HFFc6 (cell line): Measurements from ENCODE around the gene GCA. TPM values are rescaled to one million over a fixed set of nuclear protein-coding genes. Genes with fewer than 3 reads are reported as not detected.

Experiments
- DNase-seq: peaks from one replicate; pipeline ENCODE4 v3.0.0-alpha.2; 2018
- H3K27ac Mint-ChIP-seq: 2 replicates; pipeline ENCODE4 v1.8.0; 2020; ENCODE audit warnings: mild to moderate bottlenecking, mixed read lengths
- H3K27me3 Mint-ChIP-seq: 2 replicates; pipeline ENCODE4 v1.8.0; 2021; ENCODE audit warnings: mild to moderate bottlenecking, moderate library complexity, mixed read lengths; ENCODE audit not compliant: insufficient read depth
- H3K36me3 Mint-ChIP-seq: 2 replicates; pipeline ENCODE4 v1.8.0; 2021; ENCODE audit warnings: low read depth, mixed read lengths
- H3K4me1 Mint-ChIP-seq: 2 replicates; pipeline ENCODE4 v1.8.0; 2020; ENCODE audit warnings: low read depth, mixed read lengths
- H3K4me3 Mint-ChIP-seq: 2 replicates; pipeline ENCODE4 v1.8.0; 2020; ENCODE audit warnings: mild to moderate bottlenecking, moderate library complexity, mixed read lengths
- H3K9me3 Mint-ChIP-seq: 2 replicates; pipeline ENCODE4 v1.8.0; 2020; ENCODE audit warnings: mild to moderate bottlenecking, mixed read lengths
- CTCF ChIP-seq: fragments of 200-600 bp; sonication (generic); IDR thresholded peaks from 2 replicates; pipeline ENCODE4 v1.5.0; 2021; ENCODE audit warnings: antibody characterized with exemption, mild to moderate bottlenecking
- total RNA-seq, 6 experiments: library from RNA; stranded (reverse); fragmentation: NEBNext Ultra II Directional; extraction: Animal tissue kit (Norgen Biotek cat#: 25700); gene quantifications; 2 replicates in 1 of 6; 3 replicates in 5 of 6; pipeline ENCODE4 v1.2.3, GENCODE V29; 2021

GCA gene
- total RNA-seq, 6 experiments from 2014 or later: 0.20 to 0.29 (median 0.28) TPM; not detected in 2

GRCh38 chr2:162370931-162371330, 27.0 kb downstream of the GCA start:
- H3K27me3 Mint-ChIP-seq: no peaks in the 10 kb centered on the region
- TF ChIP-seq CTCF: no peak
- no peaks in the 10 kb centered on the region for H3K9me3 Mint-ChIP-seq
- no peak for DNase-seq
- no peaks in the 10 kb centered on the region for H3K36me3 Mint-ChIP-seq
- no peaks in the 10 kb centered on the region for H3K4me1 Mint-ChIP-seq
- no peak overlapping the region for H3K4me3 Mint-ChIP-seq
- H3K27ac Mint-ChIP-seq: no peak overlapping the region

- Mint-ChIP-seq H3K9me3 (no peaks in the 10 kb centered on the region), H3K27me3 (no peaks in the 10 kb centered on the region), H3K27ac (no peak overlapping the region), H3K36me3 (no peaks in the 10 kb centered on the region), H3K4me1 (no peaks in the 10 kb centered on the region), H3K4me3 (no peak overlapping the region)
- TF ChIP-seq CTCF: no peak
- DNase-seq: no peak
Observed at GRCh38 chr2:162372818-162373217, 28.9 kb downstream of the GCA start.

- TF ChIP-seq CTCF: no peak
- no peaks in the 10 kb centered on the region for H3K9me3 Mint-ChIP-seq
- no peaks in the 10 kb centered on the region for H3K4me1 Mint-ChIP-seq
- no peaks in the 10 kb centered on the region for H3K36me3 Mint-ChIP-seq
- peak overlapping the region; percentile 47; the same call in 1 of the 2 replicates for H3K4me3 Mint-ChIP-seq
- H3K27ac Mint-ChIP-seq: no peak overlapping the region
- DNase-seq: no peak
- H3K27me3 Mint-ChIP-seq: no peaks in the 10 kb centered on the region; the same call in 1 of the 2 replicates
Observed at GRCh38 chr2:162379719-162380580, 36.0 kb downstream of the GCA start.

- no peaks in the 10 kb centered on the region; the same call in 1 of the 2 replicates for H3K27me3 Mint-ChIP-seq
- TF ChIP-seq CTCF: no peak
- DNase-seq: no peak
- no peaks in the 10 kb centered on the region for H3K4me1 Mint-ChIP-seq
- no peak overlapping the region for H3K27ac Mint-ChIP-seq
- no peaks in the 10 kb centered on the region for H3K36me3 Mint-ChIP-seq
- H3K9me3 Mint-ChIP-seq: no peaks in the 10 kb centered on the region
- H3K4me3 Mint-ChIP-seq: no peak overlapping the region
Observed at GRCh38 chr2:162381851-162382250, 37.9 kb downstream of the GCA start.

GRCh38 chr2:162382278-162382677, 38.3 kb downstream of the GCA start:
- no peaks in the 10 kb centered on the region for H3K4me1 Mint-ChIP-seq
- TF ChIP-seq CTCF: no peak
- no peak overlapping the region for H3K4me3 Mint-ChIP-seq
- no peak for DNase-seq
- H3K36me3 Mint-ChIP-seq: no peaks in the 10 kb centered on the region
- H3K27me3 Mint-ChIP-seq: no peaks in the 10 kb centered on the region; the same call in 1 of the 2 replicates
- H3K9me3 Mint-ChIP-seq: no peaks in the 10 kb centered on the region
- H3K27ac Mint-ChIP-seq: no peak overlapping the region
